ENCODE results near the gene PTGER1. TPM values are rescaled to one million over a fixed set of nuclear protein-coding genes. Genes with fewer than 3 reads are reported as not detected.

PTGER1 gene
- total and polyA plus RNA-seq, 9 of the 15 experiments (the other 6 are each of a cell fraction or from before 2014, with no cell fraction given), result 0.06 to 0.36 (median 0.31) TPM; not detected in 5

GRCh38 chr19:14517840-14518505, 42.8 kb upstream of the PTGER1 start, which contains the start of gene DNAJB1 (continued):
- TF ChIP-seq POLR2G (IDR thresholded peaks at IDR 0.05; ENCODE audit: low read depth, low read length) (peak; percentile 93), TCF7 (IDR thresholded peaks at IDR 0.05; ENCODE audit: borderline replicate concordance) (no peak), ZNF551 (CRISPR knock-in tag; IDR thresholded peaks at IDR 0.05) (no peak), PHTF2 (CRISPR knock-in tag; IDR thresholded peaks at IDR 0.05) (no peak; the same call in 1 of the 2 replicates), ZFPM2 (CRISPR knock-in tag; IDR thresholded peaks at IDR 0.05) (no peak), HNRNPLL (IDR thresholded peaks at IDR 0.05; ENCODE audit: low read depth, low read length, poor library complexity, severe bottlenecking) (no peak), POLR2AphosphoS5 (IDR thresholded peaks at IDR 0.05; ENCODE audit: control insufficient read depth, insufficient read depth, low read depth, low read length) (peak; percentile 91), IRF9 (tag; IDR thresholded peaks at IDR 0.05) (no peak), ZNF696 (CRISPR knock-in tag; conservative IDR thresholded peaks at IDR 0.05) (no peak), SMAD4 (CRISPR knock-in tag; conservative IDR thresholded peaks at IDR 0.05) (peak; percentile 80), CTCF (IDR thresholded peaks at IDR 0.05 in 2 of 3, conservative IDR thresholded peaks at IDR 0.05 in 1 of 3; ENCODE audit: insufficient read depth in 2 of 3, low read depth in 1 of 3, low read length in 3 of 3) (0 out of 6 replicates have a peak, but pooled peaks of 1 of the 3 experiments have one; percentile 2), NCOA2 (IDR thresholded peaks at IDR 0.05; ENCODE audit: partially characterized antibody in 2 of 2) (no peak), ARID2 (IDR thresholded peaks at IDR 0.05) (no peak), PCBP2 (IDR thresholded peaks at IDR 0.05; ENCODE audit: low read depth, low read length, poor library complexity, severe bottlenecking) (peak; percentile 62), CREB3L1 (IDR thresholded peaks at IDR 0.05; ENCODE audit: borderline replicate concordance, low read depth) (peak; percentile 55; the same call in 1 of the 2 replicates), JUN (IDR thresholded peaks at IDR 0.05; ENCODE audit: borderline replicate concordance, low read depth, low read length) (no peak), JUN (CRISPR knock-in tag; IDR thresholded peaks at IDR 0.05; ENCODE audit: borderline replicate concordance) (no peak), JUND (IDR thresholded peaks at IDR 0.05; ENCODE audit: borderline replicate concordance, low read depth, low read length) (0 out of 2 replicates have a peak, but pooled peaks have one; percentile 7), JUND (tag; IDR thresholded peaks at IDR 0.05; ENCODE audit: borderline replicate concordance, low read depth, low read length) (0 out of 3 replicates have a peak, but pooled peaks have one; percentile 9), ZZZ3 (IDR thresholded peaks at IDR 0.05) (no peak), FOXA1 (IDR thresholded peaks at IDR 0.05; ENCODE audit: borderline replicate concordance) (no peak), ZNF699 (CRISPR knock-in tag; IDR thresholded peaks at IDR 0.05; ENCODE audit: insufficient replicate concordance) (no peak)
- TF ChIP-seq, protein P1, sequence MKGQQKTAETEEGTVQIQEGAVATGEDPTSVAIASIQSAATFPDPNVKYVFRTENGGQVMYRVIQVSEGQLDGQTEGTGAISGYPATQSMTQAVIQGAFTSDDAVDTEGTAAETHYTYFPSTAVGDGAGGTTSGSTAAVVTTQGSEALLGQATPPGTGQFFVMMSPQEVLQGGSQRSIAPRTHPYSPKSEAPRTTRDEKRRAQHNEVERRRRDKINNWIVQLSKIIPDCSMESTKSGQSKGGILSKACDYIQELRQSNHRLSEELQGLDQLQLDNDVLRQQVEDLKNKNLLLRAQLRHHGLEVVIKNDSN (CRISPR knock-in tag; IDR thresholded peaks at IDR 0.05), result no peak
